ENCODE data around the gene ICOSLG. TPM values are rescaled to one million over a fixed set of nuclear protein-coding genes. Genes with fewer than 3 reads are reported as not detected.

ICOSLG gene
- total RNA-seq, 4 donors from 2014 or later: 2.6 to 5.2 (median 3.1) TPM

DNA sequence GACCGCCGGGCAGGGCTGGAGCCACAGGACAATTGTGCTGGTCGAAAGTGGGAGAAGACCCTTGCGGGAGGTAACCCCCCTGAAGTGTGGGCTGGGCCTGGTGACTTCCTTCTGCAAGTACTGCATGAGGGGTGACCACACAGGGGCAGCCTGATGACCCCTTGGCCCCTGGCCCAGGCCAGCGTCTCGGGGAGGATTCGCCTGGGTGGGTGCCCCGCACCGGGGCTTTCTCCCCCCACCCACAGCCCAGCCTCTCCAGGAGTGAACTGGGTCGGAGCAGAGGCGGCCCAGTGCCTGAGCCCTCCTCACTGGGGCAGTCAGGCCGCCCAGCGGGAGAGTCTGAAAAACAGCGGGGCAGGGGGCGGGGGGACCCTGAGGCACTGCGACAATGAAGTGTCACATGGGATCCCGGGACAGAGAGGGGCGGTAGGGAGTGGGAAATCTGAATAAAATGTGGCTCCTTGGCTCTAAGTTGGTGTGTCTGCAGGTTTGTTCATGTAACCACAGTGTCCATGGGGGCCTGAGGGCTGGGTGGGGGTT, 22.5 kb upstream of the ICOSLG start:
- Histone ChIP-seq H3K9me3 (peaks cover 0 to 18% (median 0%) of the 10 kb centered on the region in 4 donors), H3K4me1 (no peaks in the 10 kb centered on the region), H3K36me3 (no peaks in the 10 kb centered on the region), H3K27me3 (no peaks in the 10 kb centered on the region), H3K27ac (no peak overlapping the region), H3K4me3 (no peak overlapping the region)
- no peak for DNase-seq (ENCODE audit: low spot score in 2 of 2)
- TF ChIP-seq, protein P1, sequence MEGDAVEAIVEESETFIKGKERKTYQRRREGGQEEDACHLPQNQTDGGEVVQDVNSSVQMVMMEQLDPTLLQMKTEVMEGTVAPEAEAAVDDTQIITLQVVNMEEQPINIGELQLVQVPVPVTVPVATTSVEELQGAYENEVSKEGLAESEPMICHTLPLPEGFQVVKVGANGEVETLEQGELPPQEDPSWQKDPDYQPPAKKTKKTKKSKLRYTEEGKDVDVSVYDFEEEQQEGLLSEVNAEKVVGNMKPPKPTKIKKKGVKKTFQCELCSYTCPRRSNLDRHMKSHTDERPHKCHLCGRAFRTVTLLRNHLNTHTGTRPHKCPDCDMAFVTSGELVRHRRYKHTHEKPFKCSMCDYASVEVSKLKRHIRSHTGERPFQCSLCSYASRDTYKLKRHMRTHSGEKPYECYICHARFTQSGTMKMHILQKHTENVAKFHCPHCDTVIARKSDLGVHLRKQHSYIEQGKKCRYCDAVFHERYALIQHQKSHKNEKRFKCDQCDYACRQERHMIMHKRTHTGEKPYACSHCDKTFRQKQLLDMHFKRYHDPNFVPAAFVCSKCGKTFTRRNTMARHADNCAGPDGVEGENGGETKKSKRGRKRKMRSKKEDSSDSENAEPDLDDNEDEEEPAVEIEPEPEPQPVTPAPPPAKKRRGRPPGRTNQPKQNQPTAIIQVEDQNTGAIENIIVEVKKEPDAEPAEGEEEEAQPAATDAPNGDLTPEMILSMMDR (IDR thresholded peaks at IDR 0.05): no peak
- no peak for TF ChIP-seq EP300 (IDR thresholded peaks at IDR 0.05)
- TF ChIP-seq POLR2A (IDR thresholded peaks at IDR 0.05): no peak
- 30 to 54% methylated on average over 18 of the region's 18 CpGs for WGBS, 2 donors

DNA sequence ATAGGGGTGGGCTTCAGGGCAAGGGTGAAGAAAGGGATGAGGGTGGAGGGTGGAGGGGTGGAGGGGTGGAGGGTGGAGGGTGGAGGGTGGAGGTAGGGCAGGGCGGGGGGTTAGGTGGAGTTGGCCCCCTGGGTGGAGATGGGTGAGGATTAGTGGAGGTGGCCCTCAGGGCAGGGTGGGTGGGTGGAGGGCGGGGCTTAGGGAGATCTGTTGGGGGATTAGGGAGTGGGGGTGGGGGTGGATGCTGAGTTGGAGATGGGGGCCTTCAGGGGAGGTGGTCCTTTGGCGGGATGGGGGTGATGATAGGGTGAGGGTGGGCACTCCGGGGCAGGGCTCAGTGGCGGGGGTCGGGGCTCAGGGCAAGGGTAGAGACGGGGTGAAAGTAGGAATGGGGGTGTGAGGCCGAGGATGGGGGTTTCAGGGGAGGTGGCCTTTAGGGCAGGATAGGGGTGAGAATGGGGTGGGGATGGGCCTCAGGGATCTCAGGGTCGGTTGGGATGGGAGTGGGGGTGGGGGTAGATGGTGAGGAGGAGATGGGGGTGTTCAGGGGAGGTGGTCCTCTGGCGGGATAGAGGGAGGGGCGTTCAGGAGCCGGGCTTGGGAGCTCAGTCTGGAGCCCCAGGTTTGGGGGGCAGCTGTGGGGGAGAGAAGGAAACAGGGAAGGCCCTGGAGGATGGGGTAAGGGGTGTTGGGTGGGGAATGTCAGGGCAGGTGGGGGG, 21.8 kb upstream of the ICOSLG start:
- TF ChIP-seq EP300 (IDR thresholded peaks at IDR 0.05) (no peak), POLR2A (IDR thresholded peaks at IDR 0.05) (no peak)
- TF ChIP-seq, protein P1 (IDR thresholded peaks at IDR 0.05): no peak
- no peaks in the 10 kb centered on the region for H3K36me3 ChIP-seq
- no peak for DNase-seq (ENCODE audit: low spot score in 2 of 2)
- H3K4me1 ChIP-seq: no peaks in the 10 kb centered on the region
- 77 to 80% methylated on average over 12 of the region's 12 CpGs for WGBS, 2 donors
- H3K27ac ChIP-seq: no peak overlapping the region
- no peak overlapping the region for H3K4me3 ChIP-seq
- no peaks in the 10 kb centered on the region for H3K27me3 ChIP-seq
- H3K9me3 ChIP-seq: peaks cover 0 to 18% (median 0%) of the 10 kb centered on the region in 4 donors

DNA sequence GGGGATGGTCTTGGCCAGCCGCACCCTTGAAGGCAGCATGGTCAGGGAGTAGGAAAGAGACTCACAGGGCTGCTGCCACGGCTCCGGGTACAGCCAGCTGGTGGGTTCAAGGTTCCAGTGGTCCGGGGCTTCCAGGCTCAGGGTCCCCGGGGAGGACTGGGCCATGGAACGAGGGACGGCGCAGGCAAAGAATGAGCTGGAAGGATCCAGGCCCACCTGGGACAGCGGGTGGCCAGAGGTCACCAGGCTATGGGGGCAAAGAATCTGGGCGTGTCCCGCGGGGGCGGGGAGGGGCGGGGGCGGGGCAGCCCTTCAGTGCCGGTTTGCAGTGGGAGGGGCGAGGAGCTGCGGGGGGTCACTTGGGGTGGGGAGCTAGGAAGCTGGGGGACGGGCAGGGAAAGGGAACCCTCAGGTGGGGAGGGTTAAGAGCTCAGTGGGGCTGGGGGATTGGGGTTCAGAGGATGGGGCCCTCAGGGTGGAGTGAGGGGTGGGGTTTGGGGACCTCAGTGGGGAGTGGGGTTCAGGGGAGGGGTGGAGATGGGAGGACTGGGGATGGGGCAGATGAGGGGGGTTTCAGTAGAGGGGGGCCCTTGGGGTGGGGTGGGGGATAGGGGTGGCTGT, 21.0 kb upstream of the ICOSLG start, which contains the start of gene DNMT3L:
Gene DNMT3L, minus strand, starts transcription at position 223 of the 621 bp plus-strand sequence. CDS start 638 bp downstream, outside the sequence.
- Histone ChIP-seq H3K4me3 (no peak within 1 kb of the TSS), H3K27me3 (no peaks in the 10 kb centered on the region), H3K4me1 (no peaks in the 10 kb centered on the region), H3K9me3 (peaks cover 0 to 18% (median 0%) of the 10 kb centered on the region in 4 donors), H3K36me3 (no peaks in the 10 kb centered on the region), H3K27ac (no peak within 1 kb of the TSS)
- WGBS, 2 donors: 75 to 77% methylated on average over 19 of the region's 19 CpGs
- no peak for TF ChIP-seq POLR2A (IDR thresholded peaks at IDR 0.05)
- TF ChIP-seq, protein P1 (IDR thresholded peaks at IDR 0.05): no peak
- TF ChIP-seq EP300 (IDR thresholded peaks at IDR 0.05): no peak
- no peak for DNase-seq (ENCODE audit: low spot score in 2 of 2)

GRCh38 chr21:44260791-44261631, 20.3 kb upstream of the ICOSLG start:
- TF ChIP-seq, protein P1 (IDR thresholded peaks at IDR 0.05): no peak
- TF ChIP-seq EP300 (IDR thresholded peaks at IDR 0.05): no peak
- TF ChIP-seq POLR2A (IDR thresholded peaks at IDR 0.05): no peak
- DNase-seq (ENCODE audit: low spot score in 2 of 2): no peak
- H3K4me1 ChIP-seq: no peaks in the 10 kb centered on the region
- 77 to 84% methylated on average over 6 to 19 of the region's 19 CpGs for WGBS, 2 donors
- H3K27ac ChIP-seq: no peak overlapping the region
- no peaks in the 10 kb centered on the region for H3K36me3 ChIP-seq
- no peak overlapping the region for H3K4me3 ChIP-seq
- no peaks in the 10 kb centered on the region for H3K27me3 ChIP-seq
- H3K9me3 ChIP-seq: peaks cover 0 to 18% (median 0%) of the 10 kb centered on the region in 4 donors
